ENCODE measurements around the gene NEK5.

GRCh38 chr13:52085421-52085820 is 43.5 kb downstream of the NEK5 start:
- TF ChIP-seq EP300 (IDR thresholded peaks at IDR 0.05; ENCODE audit: borderline replicate concordance) (no peak), FOXM1 (IDR thresholded peaks at IDR 0.05; ENCODE audit: borderline replicate concordance, low read depth) (no peak), RAD21 (IDR thresholded peaks at IDR 0.05; ENCODE audit: low read depth) (no peak), TAF1 (IDR thresholded peaks at IDR 0.05; ENCODE audit: low read depth) (no peak), CREB1 (IDR thresholded peaks at IDR 0.05; ENCODE audit: low read depth) (no peak), REST (IDR thresholded peaks at IDR 0.05; ENCODE audit: low read depth) (no peak), NFIC (IDR thresholded peaks at IDR 0.05) (no peak)

All from Ishikawa (cell line).